NCI-H510A (cell line): ENCODE measurements around the gene ZNF556.
"Not testable (repeated sequence)": the region's sequence is repeated elsewhere in the genome, so short reads cannot be mapped to it uniquely, and the experiment has no call there.

Source experiments
- DNase-seq: peaks from one replicate; lab custom pipeline; 2025; lab: John Stamatoyannopoulos, UW

The ZNF556 gene

DNA sequence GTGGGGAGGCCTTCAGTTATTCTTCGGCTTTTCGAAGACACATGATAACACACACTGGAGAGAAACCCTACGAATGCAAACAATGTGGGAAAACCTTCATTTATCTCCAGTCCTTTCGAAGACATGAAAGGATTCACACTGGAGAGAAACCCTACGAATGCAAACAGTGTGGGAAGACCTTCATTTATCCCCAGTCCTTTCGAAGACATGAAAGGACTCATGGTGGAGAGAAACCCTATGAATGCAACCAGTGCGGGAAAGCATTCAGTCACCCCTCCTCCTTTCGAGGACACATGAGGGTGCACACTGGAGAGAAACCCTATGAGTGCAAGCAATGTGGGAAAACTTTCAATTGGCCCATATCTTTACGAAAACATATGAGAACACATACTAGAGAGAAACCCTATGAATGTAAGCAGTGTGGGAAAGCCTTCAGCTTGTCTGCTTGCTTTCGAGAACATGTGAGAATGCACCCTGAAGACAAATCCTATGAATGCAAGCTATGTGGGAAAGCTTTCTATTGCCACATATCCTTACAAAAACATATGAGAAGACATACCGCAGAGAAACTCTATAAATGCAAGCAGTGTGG is 14.0 kb upstream of the ZNF556 start:
- no peak for DNase-seq

DNA sequence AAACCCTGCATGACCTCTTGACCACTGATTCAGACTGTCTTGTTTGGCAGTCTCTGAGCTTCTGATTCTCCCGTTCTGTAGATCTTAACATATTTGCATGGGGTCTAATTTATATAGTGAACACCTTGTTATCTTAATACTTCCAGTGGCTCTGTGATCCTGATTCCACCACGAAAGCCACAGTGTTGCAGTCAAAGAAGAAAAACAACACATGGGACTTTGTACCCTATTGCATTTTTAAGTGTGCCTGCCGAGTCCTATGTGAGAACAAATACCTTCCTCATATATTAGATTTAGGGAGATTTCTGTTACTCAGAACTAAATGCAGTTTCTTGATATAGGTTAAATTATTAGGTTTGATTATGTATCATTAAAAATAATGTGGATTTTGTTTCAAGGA is 12.3 kb upstream of the ZNF556 start:
- no peak for DNase-seq

DNA sequence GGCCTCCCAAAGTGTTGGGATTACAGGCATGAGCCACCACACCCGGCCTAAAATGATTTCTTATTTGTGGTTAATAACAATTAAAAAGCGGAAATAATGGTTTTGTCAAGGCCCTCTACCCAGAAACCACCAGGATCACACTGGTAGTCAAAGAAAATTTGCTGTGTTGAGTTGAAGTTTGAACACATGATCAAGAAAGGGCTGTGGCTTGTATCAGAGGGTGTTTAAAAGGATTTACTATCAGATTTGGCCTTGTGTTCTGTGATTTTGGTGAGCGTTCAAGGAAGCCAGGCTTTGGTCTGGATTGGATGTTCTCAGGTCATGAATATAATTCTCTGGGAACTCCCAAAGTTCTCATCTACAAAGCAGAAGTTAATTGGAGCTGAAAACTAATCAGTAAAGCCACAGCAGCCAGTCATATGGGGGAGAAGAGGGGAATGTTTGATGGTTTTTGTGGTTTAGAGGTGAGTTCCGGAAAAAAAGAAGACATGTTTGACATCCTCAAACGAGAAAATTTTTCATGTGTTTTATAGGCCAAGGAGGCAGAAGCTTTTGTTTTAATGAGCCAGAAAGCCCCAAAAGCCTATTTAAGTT is 10.6 kb upstream of the ZNF556 start:
- DNase-seq = no peak

DNA sequence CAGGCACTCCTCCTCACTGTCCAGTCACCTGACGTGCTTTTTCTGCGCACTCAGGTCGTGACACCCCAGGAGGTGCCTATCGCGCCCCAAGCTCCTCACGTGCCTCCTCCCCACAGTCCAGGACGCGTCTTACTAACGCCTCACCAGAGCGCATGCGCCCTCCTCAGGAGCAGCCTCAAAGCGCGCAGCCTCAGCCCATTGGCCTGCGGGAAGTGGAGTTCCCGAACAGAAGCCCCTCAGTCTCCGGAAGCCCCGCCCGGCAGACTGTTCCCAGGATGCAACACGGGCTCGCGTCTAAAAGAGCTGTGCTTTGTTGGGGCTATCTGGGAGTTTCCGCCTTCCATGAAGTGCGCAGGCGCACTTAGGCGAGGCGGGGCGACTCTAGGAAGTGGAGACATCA is 8.3 kb upstream of the ZNF556 start:
- DNase-seq = no peak

DNA sequence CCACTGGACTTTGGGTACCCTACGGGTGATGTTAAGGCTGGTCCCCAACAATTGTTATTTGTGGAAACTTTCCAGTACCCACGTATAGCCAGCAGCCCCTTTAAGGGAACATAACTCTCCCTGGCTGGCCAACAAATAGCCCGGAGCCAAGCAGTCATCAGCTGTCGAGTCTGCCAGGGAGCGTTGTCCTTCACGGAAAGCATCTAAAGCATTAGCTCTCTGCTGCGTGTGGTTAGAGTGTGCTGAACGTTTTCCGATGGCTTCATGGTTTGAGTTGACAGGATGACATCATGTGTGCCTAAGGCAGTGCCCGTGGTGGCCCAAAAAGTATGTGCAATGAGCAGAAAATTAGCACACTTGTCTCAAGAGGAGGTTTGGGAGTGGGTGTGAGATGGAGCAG is 3.3 kb upstream of the ZNF556 start:
- no peak for DNase-seq

DNA sequence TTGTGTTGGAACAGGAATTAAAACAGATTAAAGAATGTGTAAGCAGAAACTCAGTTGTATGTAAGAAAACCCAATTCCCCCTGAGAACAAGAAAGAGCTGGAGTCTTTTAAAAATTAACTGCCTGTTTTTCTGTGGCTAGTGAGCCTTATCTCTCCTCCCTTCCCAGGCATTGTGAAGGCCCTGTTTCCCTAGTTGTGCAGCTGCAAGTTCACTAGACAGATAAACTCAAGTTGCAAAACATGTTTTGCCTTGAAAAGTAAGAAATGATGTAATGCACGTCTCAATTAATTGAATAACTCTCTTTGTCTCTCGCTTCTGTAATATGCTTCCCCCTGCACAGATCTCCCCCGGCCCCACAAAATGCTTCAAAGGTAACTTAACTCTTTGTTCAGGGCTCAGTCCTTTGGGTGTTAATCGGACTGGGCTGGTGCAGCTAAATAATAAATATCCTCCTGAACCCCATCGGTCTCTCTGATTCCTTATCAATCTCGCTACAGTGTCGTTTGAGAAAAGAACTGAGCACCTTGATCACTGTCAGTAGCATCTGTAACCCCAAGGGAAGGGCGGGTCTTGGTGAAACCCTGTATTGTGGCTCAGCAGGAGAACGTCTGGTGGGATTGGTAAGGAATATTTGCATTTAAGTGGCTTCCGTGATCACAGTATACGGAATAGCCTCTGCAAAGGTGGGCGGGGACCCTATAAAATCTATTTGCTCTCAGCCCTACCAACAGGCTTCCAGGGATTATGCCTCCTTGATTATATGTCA is 1.6 kb upstream of the ZNF556 start:
- no peak for DNase-seq

DNA sequence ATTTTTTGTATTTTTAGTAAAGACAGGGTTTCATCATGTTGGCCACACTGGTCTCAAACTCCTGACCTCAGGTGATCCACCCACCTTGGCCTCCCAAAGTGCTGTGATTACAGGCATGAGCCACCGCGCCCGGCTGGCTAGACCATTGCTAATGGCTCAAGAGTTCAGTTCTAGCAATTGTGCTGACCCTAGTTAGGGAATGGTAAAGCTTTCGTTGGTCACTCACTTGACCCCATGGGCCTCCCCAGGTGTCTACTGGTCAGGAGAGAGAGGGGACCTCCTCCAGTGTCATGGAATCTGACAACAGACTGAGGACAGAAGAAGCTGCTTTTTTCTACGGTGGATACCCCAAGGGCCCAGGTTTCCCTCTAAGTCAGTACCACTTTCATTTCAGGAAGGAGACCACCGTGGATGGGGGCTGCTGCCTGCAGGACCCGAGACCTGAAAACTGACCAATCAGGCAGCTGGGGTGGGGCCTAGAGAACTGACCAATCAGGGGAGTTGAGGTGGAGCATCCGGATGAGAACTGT is 575 bp upstream of the ZNF556 start:
- DNase-seq = no peak

DNA sequence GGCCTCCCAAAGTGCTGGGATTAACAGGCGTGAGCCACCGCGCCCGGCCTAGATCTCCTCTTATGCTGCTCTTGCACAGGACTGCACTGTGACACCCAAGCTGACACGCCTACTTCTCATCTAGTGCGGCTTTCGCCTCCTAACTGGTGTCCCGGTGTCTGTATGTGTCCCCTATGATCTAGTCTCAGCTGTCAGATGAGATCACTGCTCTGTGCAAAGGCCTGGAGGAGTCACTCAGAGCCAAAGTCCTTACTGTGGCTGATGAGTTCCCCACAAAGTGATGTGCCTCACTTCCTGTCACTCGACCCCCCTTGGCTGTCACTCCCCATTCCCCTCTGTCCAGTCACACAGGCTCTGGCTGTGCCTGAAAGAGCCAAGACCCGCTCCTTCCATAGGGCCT is 2.5 kb downstream of the ZNF556 start:
- DNase-seq = no peak

DNA sequence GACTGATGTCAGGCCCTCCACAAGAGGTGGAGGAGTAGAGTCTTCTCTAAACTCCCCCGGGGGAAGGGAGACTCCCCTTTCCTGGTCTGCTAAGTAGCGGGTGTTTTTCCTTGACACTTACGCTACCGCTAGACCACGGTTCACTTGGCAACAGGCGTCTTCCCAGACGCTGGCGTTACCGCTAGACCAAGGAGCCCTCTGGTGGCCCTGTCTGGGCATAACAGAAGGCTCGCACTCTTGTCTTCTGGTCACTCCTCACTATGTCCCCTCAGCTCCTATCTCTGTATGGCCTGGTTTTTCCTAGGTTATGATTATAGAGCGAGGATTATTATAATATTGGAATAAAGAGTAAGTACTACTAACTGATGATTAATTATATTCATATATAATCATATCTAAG is 5.0 kb downstream of the ZNF556 start:
- not testable (repeated sequence) for DNase-seq

DNA sequence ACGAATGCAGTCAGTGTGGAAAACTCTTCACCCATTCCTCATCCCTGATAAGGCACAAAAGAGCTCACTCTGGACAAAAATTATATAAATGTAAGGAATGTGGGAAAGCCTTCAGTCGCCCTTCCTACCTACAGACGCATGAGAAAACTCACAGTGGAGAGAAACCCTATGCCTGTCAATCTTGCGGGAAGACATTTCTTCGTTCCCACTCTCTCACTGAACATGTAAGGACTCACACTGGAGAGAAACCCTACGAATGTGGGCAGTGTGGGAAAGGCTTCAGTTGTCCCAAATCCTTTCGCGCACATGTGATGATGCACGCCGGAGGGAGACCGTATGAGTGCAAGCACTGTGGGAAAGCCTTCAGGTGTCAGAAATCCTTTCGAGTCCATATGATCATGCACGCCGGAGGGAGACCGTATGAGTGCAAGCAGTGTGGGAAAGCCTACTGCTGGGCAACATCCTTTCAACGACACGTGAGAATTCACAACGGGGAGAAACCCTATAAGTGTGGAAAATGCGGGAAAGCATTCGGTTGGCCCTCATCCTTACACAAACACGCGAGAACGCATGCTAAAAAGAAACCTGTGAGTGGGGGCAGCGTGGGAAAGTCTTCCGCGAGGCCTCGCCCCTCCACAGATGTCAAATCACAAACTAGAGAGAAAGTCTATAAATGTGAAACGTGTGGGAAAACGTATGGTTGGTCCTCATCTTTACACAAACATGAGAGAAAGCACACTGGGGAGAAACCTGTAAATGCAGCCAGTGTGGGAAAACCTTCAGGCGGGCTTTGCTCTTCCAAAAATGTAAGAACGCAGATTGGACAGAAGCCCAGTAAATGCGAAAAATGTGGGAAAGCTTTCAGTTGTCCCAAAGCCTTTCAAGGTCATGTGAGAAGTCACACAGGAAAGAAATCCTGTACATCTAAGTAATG is 10.5 kb downstream of the ZNF556 start:
- DNase-seq = no peak

DNA sequence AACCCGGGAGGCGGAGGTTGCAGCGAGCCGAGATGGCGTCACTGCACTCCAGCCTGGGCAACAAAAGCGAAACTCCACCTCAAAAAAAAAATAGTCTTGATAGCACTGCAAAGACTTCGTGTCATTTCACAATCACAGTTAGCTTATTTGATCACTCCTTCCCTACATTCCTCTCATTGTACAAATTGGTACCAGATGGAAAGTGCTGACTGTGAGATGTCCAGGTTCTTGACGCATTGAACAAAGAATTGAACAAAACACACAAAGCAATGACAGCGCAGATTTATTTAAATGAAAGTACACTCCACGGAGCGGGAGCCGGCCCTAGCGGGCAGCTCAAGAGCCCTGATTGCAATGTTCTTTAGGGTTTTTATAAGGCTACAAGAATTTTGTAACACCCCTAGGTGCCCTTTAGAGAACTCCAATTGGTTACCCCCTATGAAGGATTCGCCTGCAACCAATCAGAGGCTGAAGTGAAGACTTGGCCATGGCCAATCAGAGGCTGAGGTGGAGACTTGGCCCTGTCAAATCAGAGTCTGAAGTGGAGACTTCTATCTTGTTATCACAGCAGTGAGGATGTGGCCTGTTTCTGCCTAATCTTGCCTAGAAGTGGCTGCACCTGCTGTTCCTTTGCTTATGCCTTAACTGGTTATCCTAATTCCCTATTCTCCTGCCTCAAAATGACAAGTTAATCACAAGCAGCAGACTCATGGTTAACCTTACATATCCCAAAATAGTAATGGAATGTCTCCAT is 16.7 kb downstream of the ZNF556 start:
- no peak for DNase-seq

DNA sequence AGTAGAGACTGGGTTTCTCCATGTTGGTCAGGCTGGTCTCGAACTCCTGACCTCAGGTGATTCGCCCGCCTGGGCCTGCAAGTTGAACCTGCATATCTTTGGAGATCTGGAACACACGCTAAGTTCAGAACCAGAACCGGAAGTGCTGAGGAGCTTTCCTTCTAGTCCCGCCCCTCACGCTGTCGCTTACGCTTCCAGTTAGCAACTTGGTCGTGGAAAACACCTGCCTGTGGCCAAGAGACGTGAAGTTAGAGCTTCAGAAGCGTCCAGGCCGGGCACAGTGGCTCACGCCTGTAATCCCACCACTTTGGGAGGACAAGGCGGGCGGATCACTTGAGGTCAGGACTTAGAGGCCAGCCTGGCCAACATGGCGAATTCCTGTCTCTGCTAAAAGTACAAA is 18.6 kb downstream of the ZNF556 start:
- DNase-seq = no peak

DNA sequence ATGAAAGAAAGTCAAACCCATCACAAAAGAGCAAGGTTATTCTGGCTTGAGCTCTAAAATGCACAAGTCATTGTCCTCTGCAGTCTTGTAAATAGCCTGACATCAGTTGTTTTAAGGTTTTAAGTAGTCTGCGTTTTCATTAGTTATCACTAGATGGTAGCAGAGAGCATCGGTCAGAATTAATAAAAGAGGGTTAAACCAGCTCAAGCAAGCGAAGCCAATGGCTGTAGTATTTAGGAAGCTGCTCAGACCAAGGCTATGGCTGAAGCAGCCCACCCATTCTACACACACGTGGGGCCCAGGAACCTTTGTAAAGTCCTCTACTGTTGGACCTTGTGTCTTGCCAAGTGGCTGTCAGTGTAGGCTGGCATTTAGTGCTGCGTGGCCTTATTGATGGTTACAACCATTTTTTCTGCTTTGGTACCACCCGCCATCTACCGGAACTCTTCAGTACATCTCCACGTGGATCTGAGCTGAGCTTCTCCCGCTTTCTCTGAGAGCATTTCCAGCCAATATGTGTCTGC is 20.3 kb downstream of the ZNF556 start:
- DNase-seq = no peak

DNA sequence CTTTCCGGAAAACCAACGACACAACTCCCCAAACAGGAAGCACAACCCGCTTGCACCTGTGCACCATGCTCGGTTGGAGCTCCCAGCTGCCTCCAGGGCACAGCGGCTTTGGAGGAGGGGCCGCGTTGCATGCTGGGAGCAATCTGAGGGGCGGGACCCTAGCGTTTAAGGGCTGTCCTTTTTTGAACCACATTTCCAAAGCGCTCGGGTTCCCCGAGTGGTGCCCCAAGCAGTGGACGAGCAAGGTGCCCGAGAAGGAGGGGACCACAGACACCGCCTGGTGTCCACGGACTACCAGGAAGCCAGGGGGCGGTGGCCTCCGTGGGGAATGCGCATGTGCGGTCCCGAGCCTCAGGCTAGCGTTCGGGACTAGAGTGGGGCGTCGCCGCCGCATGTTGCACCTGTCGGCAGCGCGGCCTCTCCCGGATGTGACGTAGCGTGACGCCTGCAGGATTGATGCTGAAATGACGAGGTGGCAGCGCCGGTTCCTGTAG is 21.6 kb downstream of the ZNF556 start:
- DNase-seq = no peak

DNA sequence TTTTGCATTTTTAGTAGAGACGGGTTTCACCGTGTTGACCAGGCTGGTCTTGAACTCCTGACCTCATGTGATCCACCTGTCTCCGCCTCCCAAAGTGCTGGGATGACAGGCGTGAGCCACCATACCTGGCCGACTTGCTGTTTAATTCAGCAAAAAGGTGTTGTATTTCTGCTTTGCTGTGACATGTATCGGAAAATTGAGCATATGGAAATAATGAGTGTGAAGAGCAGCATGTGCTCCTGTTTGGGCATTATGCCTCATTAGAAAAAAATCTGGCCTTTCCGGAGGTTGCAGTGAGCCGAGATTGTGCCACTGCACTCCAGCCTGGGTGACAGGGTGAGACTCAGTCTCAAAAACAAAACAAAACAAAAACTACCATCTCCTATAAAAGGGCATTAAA is 23.4 kb downstream of the ZNF556 start:
- not testable (repeated sequence) for DNase-seq

DNA sequence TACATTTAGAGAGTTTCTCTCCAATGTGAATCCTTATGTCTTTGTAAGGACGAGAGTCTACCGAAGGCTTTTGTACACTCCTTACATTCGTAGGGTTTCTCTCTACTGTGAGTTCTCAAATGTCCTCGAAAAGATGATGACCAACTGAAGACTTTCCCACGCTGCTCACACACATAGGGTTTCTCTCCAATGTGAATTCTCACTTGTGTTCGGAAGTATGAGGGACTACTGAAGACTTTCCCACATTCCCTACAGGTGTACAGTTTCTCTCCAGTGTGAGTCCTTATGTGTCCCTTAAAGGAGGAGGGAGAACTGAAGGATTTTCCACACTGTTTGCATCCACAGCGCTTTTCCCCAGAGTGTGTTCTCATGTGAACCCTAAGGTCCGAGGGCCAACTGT is 29.6 kb downstream of the ZNF556 start:
- DNase-seq = no peak

DNA sequence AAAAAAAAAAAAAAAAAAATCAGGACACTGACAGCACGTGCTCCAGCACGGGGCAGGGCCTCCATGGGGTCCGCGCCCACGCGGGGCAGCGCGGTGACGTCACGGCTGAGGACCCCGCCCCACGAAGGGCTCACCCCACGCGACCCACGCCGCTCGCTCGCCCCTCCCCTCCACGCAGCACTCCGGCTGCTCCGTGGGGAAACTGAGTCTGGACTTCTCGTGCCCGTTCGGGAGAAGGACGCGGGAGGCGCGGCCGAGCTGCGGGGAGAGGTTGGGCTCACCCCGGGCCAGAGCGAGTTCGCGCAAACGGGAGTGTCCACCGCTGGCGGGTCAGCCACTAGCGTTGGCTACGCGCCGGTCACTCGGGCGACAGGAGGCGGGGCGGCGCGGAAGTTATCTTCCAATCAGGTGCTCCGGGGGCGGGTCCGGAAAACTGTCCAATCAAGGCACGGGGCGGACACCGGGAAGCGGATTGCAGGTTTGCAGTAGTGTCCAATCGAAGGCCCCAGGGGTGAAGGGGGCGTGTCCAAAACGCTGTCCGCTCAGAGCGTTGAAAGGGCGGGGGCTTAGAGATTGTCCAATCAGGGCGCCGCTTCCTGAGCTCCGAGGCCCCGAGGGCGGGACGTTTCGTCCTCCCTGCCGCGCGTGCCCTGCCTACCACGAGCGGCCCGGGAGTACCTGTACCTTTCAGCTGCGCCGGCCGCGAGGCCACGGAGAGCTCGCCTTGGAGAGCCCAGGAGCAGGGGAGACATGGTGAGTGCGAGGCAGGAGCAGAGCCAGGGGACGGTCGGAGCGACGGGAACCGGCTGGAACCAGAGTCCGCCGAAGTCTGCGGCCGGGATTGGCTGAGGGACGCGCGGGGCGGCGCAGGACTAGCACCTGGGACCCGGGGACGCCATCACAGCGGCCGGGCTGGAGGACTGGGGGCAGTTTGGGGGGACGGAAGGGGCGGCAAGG is 33.4 kb downstream of the ZNF556 start, which contains the start of gene ZNF57:
Gene ZNF57, plus strand, starts transcription at position 633 of the 957 bp plus-strand sequence. Its CDS starts 118 bp downstream, at position 751.
- DNase-seq = peak; percentile 94

DNA sequence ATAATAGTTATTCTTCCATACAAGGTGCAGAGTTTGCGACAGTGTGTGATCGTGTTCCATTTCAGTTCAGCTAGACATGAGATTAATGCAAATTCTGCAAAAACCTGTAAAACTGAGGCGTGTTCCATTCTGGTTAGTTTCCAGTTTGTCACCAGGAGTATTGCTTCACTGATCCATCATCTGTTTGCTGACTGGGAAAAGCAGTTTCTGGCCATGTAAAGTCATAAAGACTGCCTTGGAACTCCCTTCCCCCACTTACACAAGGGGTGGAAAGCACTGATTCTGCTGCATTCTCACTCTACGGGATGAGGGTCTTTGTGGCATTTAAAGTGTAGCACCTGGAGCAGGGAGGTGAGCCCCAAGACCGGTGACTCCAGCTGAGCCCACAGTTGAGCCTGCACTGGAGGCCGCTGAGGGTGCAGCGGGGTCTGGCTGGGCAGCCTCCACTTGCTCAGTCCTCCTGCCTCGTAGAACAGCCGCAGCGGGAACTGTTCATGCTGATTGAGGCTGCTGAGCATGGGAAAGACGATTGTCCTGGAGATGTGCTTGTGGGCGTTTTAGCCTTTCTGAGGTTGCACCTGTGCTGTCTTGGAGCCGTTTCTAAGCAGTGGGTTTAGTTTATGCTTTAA is 35.6 kb downstream of the ZNF556 start:
- DNase-seq = no peak

DNA sequence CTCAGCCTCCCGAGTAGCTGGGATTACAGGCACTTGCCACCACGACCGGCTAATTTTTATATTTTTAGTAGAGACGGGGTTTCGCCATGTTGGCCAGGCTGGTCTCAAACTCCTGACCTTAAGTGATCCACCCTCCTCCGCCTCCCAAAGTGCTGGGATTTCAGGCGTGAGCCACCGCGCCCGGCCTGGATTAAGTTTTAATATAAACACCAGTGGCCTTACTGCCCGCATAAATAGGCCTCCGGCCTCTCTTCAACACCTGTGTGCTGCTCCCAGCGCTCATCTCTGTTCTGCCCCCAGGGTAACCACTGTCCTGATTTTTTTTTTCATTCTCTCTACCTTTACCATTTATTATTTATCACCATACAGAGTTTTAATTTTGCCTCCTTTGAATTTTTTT is 36.2 kb downstream of the ZNF556 start:
- DNase-seq = not testable (repeated sequence)
